ENCODE measurements around the gene INPP1.
"Not testable (repeated sequence)": the region's sequence is repeated elsewhere in the genome, so short reads cannot be mapped to it uniquely, and the experiment has no call there.

INPP1 gene

GRCh38 chr2:190334479-190335224 lies 8.7 kb upstream of the INPP1 start:
- no peak for DNase-seq

- no peak for DNase-seq
Measured at GRCh38 chr2:190335225-190335559, 8.2 kb upstream of the INPP1 start.

GRCh38 chr2:190335584-190335983 lies 7.8 kb upstream of the INPP1 start:
- DNase-seq: not testable (repeated sequence)

- DNase-seq: no peak
Measured at GRCh38 chr2:190336420-190336819, 7.0 kb upstream of the INPP1 start.

GRCh38 chr2:190338453-190338852 lies 4.9 kb upstream of the INPP1 start:
- DNase-seq: no peak

DNA sequence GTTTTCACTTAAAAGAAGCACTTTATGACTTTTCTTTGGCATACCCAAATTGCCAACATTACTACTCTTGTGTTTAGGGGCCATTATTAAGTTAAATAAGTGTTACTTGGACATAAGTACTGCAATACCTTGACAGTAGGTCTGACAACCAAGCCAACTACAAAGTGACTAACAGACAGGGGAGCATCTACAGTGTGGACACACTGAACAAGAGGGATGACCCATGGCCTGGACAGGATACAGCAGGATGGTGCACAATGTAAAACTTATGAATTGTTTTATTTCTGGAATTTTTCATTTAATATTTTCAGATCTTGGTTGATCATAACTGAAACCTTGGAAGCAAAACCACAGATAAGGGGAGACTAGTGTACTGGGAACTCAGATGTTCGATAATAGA lies 4.0 kb upstream of the INPP1 start:
- DNase-seq: no peak

- no peak for DNase-seq
Measured at GRCh38 chr2:190340369-190340768, 3.0 kb upstream of the INPP1 start.

GRCh38 chr2:190342611-190343010 lies 778 bp upstream of the INPP1 start:
- no peak for DNase-seq

DNA sequence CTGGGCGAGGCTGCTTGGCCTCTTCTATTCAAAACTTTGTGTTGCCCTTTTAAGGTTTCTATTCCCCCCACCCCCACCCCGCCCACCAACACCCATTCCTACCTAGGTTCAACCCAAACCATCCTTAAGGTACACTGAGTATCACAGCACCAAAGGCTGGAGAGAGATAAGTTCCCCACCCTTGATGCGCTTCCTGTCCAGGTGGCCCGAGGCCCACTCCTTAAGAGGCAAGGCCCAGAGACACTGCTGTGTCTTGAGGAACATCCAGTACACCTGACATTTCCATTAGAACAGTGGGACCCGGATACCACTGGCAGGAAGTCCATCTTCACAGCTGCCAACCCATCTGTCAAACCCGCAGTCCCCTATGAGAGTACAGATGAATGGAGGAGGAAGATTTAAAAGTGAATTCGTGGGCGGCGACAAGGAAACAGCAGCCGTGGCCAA lies 277 bp upstream of the INPP1 start:
- DNase-seq: no peak

GRCh38 chr2:190344276-190344827 lies 963 bp downstream of the INPP1 start:
- DNase-seq: no peak

- DNase-seq: no peak
Measured at GRCh38 chr2:190350371-190350770, 7.0 kb downstream of the INPP1 start.

- no peak for DNase-seq
Measured at GRCh38 chr2:190351955-190352354, 8.6 kb downstream of the INPP1 start.

- DNase-seq: no peak
Measured at GRCh38 chr2:190352668-190353536, 9.5 kb downstream of the INPP1 start.

DNA sequence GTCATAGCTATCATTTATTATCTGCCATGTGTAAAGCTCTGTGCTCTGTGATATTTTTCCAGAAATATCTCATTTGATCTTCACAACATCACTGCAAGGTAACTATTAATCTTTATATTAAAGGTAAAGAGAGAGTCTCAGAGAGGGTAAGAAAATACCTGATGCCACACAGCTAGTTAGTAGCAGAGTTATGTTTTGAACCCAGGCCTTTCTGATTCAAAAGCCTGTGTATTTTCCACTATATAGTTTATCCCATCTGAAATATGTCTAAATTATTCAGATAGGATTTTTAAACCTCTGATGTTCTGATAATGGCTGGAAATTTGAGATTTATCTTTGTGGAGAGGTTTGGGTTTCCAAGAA lies 10.1 kb downstream of the INPP1 start:
- no peak for DNase-seq

- no peak for DNase-seq
Measured at GRCh38 chr2:190354003-190354690, 10.8 kb downstream of the INPP1 start.

GRCh38 chr2:190355968-190356644 lies 12.7 kb downstream of the INPP1 start:
- no peak for DNase-seq

DNA sequence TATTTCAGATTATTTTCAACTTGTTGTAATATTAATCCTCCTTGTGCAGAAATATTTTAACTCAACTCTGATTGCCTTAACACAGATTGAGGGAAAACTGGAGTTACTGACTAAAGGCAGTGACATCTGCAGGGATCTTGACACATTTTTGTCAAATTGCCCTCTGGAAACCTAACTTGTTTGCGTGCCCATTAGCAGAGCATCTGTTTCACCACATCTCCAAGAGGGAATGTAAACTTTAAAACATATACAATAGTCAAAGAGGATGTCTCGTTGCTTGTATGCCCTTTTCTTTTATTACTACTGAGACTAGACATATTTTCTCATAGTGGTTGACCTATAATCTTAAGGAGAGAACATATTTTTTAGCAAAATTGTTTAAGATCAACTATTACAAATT lies 14.2 kb downstream of the INPP1 start:
- DNase-seq: no peak

DNA sequence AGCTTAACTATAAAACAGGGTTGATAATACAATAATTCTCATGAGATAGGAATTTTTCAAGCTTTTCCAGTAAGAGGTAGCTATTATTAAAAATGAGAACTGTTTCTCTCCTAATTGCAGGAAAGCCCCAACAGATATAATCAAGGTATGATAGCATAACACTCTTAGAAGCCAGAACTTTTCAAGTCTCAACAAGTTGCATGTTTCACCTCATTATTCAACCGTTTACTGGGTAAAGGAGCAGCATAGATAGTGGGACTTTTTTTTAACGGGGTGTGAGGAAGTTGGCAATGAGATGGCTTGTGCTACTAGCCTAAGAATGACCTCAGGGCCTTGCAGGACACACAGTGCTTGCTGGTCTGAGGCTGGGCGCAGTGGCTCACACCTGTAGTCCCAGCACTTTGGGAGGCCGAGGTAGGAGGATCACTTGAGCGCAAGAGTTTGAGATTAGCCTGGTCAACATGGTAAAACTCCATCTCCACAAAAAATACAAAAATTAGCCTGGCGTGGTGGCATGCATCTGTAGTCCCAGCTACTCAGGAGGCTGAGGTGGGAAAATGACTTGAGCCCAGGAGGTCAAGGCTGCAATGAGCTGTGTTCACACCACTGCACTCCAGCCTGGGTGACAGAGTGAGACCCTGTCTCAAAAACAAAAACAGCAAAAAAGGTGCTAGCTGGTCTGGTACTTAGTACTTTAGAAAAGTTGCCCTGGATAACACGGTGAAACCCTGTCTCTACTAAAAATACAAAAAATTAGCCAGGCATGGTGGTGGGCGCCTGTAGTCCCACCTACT lies 15.5 kb downstream of the INPP1 start:
- not testable (repeated sequence) for DNase-seq

DNA sequence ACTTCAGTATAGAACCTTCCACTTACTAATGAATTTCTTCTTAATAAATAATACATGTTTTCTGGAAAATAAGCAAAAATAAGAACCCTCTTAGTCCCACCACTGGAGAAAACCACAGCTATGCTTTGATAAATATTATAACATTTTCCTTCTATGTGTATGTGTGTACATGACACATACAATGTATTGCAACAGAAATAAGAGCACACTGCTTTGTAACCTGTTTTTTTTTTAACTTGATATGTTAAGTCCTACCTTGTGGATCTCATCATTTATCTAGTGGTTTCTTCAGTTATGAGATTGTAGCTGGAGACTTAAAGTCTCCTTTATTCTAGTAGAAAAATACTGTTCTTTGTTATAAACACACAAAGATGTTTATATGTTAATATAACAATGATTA lies 17.2 kb downstream of the INPP1 start:
- no peak for DNase-seq

DNA sequence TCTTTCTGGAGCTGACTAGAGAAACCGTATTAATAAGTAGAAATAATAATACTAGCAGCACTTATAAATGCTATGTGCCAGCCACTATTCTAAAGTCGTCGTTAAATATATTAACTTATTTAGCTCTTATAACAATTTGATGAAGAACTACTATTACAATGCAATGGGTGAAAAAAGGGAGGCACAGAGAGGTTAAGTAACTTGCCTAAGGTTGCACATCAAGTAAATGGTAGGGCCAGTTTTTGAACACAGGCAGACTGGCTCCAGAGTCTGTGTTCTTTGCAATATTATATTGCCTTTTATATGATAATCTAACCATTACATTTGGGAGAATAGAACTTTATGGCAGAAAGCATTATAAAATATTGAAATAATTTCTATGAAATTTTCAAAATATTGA lies 17.6 kb downstream of the INPP1 start:
- DNase-seq: no peak

DNA sequence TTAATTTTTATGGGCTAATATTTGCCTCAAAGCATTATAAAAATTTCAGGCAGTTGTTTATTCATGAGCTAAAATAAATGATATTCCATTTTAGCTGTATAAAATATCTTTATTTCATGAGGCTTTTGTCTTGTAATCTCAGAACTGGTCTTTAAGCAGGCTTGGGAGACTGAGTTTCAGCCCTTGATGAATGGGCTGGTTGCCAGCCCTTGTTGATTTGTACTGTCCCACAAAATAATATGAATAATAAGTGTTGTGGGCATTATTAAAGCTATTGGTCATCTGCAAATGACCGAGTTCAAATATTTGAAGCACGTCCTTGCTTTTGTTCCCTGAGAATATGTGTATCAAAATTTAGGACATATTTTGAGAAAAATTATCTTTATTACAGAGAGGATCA lies 18.2 kb downstream of the INPP1 start:
- no peak for DNase-seq

DNA sequence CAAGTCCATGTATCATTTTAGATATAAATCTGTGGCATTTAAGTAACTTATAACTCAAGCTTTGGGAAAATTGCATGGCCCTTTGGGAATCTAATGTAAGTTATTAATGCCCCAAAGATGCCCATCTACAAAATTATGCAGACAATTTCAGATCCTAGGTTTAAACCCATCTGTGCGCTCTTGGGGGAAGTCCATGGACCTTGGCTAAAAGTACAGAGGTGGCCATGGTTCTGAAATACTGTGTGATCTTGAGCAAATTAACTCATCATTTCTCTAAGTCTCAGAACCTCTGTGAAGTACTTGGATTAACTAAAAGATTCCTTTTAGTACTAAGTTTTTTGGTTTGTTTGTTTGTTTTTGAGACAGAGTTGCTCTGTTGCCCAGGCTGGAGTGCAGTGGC lies 19.5 kb downstream of the INPP1 start:
- DNase-seq: no peak
